ENCODE data around the gene ROR2. TPM values are rescaled to one million over a fixed set of nuclear protein-coding genes. Genes with fewer than 3 reads are reported as not detected.

The ROR2 gene
- total and polyA plus RNA-seq, 9 donors, result 2.1 to 9.4 (median 4.6) TPM

GRCh38 chr9:91894023-91894422 lies 56.0 kb downstream of the ROR2 start:
- 62% methylated on average over 2 of the region's 4 CpGs for WGBS (ENCODE audit: insufficient coverage)
- Histone ChIP-seq H3K9me3 (replicated peaks; ENCODE audit: control insufficient read depth, low read depth, low read length) (no peaks in the 10 kb centered on the region), H3K36me3 (ENCODE audit: control insufficient read depth, insufficient read depth, low read length) (no peaks in the 10 kb centered on the region), H3K4me1 (ENCODE audit: control insufficient read depth, insufficient read depth, low read length) (peaks cover 15% of the 10 kb centered on the region), H3K27ac (ENCODE audit: low read length) (no peak overlapping the region), H3K4me3 (ENCODE audit: low read length) (no peak overlapping the region), H3K27me3 (ENCODE audit: control insufficient read depth, insufficient read depth, low read length) (no peaks in the 10 kb centered on the region)
- DNase-seq, result no peak

- H3K9me3 ChIP-seq (replicated peaks; ENCODE audit: control insufficient read depth, low read depth, low read length), result no peaks in the 10 kb centered on the region
- 100% methylated on average over 1 of the region's 6 CpGs for WGBS (ENCODE audit: insufficient coverage)
- peaks cover 3% of the 10 kb centered on the region for H3K4me1 ChIP-seq (ENCODE audit: control insufficient read depth, insufficient read depth, low read length)
- no peaks in the 10 kb centered on the region for H3K36me3 ChIP-seq (ENCODE audit: control insufficient read depth, insufficient read depth, low read length)
- no peak overlapping the region for H3K27ac ChIP-seq (ENCODE audit: low read length)
- H3K4me3 ChIP-seq (ENCODE audit: low read length), result no peak overlapping the region
- DNase-seq, result no peak
- peaks cover 2% of the 10 kb centered on the region for H3K27me3 ChIP-seq (ENCODE audit: control insufficient read depth, insufficient read depth, low read length)
These were observed 58.1 kb downstream of the ROR2 start for GRCh38 chr9:91891915-91892314.

- Histone ChIP-seq H3K4me1 (ENCODE audit: control insufficient read depth, insufficient read depth, low read length) (peaks cover 2% of the 10 kb centered on the region), H3K9me3 (replicated peaks; ENCODE audit: control insufficient read depth, low read depth, low read length) (no peaks in the 10 kb centered on the region), H3K4me3 (ENCODE audit: low read length) (no peak overlapping the region), H3K27me3 (ENCODE audit: control insufficient read depth, insufficient read depth, low read length) (peaks cover 12% of the 10 kb centered on the region), H3K27ac (ENCODE audit: low read length) (no peak overlapping the region), H3K36me3 (ENCODE audit: control insufficient read depth, insufficient read depth, low read length) (no peaks in the 10 kb centered on the region)
- DNase-seq, result no peak
- WGBS (ENCODE audit: insufficient coverage), result 80% methylated on average over 3 of the region's 3 CpGs
These were observed 59.4 kb downstream of the ROR2 start for GRCh38 chr9:91890662-91891061.

- Histone ChIP-seq H3K27ac (ENCODE audit: low read length) (no peak overlapping the region), H3K9me3 (replicated peaks; ENCODE audit: control insufficient read depth, low read depth, low read length) (no peaks in the 10 kb centered on the region), H3K36me3 (ENCODE audit: control insufficient read depth, insufficient read depth, low read length) (no peaks in the 10 kb centered on the region), H3K4me1 (ENCODE audit: control insufficient read depth, insufficient read depth, low read length) (peaks cover 7% of the 10 kb centered on the region), H3K4me3 (ENCODE audit: low read length) (no peak overlapping the region), H3K27me3 (ENCODE audit: control insufficient read depth, insufficient read depth, low read length) (peaks cover 12% of the 10 kb centered on the region)
- peak; percentile 42 for DNase-seq
- WGBS (ENCODE audit: insufficient coverage), result 72% methylated on average over 13 of the region's 16 CpGs
These were observed 60.7 kb downstream of the ROR2 start for GRCh38 chr9:91889161-91889911.

GRCh38 chr9:91886414-91887076 lies 63.5 kb downstream of the ROR2 start:
- H3K4me1 ChIP-seq (ENCODE audit: control insufficient read depth, insufficient read depth, low read length), result peaks cover 7% of the 10 kb centered on the region
- no peaks in the 10 kb centered on the region for H3K36me3 ChIP-seq (ENCODE audit: control insufficient read depth, insufficient read depth, low read length)
- 53% methylated on average over 12 of the region's 32 CpGs for WGBS (ENCODE audit: insufficient coverage)
- no peak overlapping the region for H3K4me3 ChIP-seq (ENCODE audit: low read length)
- no peak for DNase-seq
- no peaks in the 10 kb centered on the region for H3K9me3 ChIP-seq (replicated peaks; ENCODE audit: control insufficient read depth, low read depth, low read length)
- H3K27ac ChIP-seq (ENCODE audit: low read length), result no peak overlapping the region
- H3K27me3 ChIP-seq (ENCODE audit: control insufficient read depth, insufficient read depth, low read length), result peaks cover 12% of the 10 kb centered on the region

GRCh38 chr9:91885746-91886413 lies 64.1 kb downstream of the ROR2 start:
- Histone ChIP-seq H3K27ac (ENCODE audit: low read length) (no peak overlapping the region), H3K36me3 (ENCODE audit: control insufficient read depth, insufficient read depth, low read length) (no peaks in the 10 kb centered on the region), H3K27me3 (ENCODE audit: control insufficient read depth, insufficient read depth, low read length) (peaks cover 12% of the 10 kb centered on the region), H3K4me3 (ENCODE audit: low read length) (no peak overlapping the region), H3K9me3 (replicated peaks; ENCODE audit: control insufficient read depth, low read depth, low read length) (no peaks in the 10 kb centered on the region), H3K4me1 (ENCODE audit: control insufficient read depth, insufficient read depth, low read length) (peaks cover 7% of the 10 kb centered on the region)
- no peak for DNase-seq
- WGBS (ENCODE audit: insufficient coverage), result 70% methylated on average over 14 of the region's 22 CpGs

- Histone ChIP-seq H3K4me1 (ENCODE audit: control insufficient read depth, insufficient read depth, low read length) (peaks cover 7% of the 10 kb centered on the region), H3K36me3 (ENCODE audit: control insufficient read depth, insufficient read depth, low read length) (no peaks in the 10 kb centered on the region), H3K27me3 (ENCODE audit: control insufficient read depth, insufficient read depth, low read length) (peaks cover 12% of the 10 kb centered on the region), H3K4me3 (ENCODE audit: low read length) (no peak overlapping the region), H3K27ac (ENCODE audit: low read length) (peak overlapping the region; percentile 6), H3K9me3 (replicated peaks; ENCODE audit: control insufficient read depth, low read depth, low read length) (no peaks in the 10 kb centered on the region)
- peak; percentile 70 for DNase-seq
- WGBS (ENCODE audit: insufficient coverage), result 65% methylated on average over 6 of the region's 12 CpGs
These were observed 65.0 kb downstream of the ROR2 start for GRCh38 chr9:91884696-91885687.

- Histone ChIP-seq H3K27me3 (ENCODE audit: control insufficient read depth, insufficient read depth, low read length) (peaks cover 12% of the 10 kb centered on the region), H3K27ac (ENCODE audit: low read length) (no peak overlapping the region), H3K4me1 (ENCODE audit: control insufficient read depth, insufficient read depth, low read length) (peaks cover 7% of the 10 kb centered on the region), H3K9me3 (replicated peaks; ENCODE audit: control insufficient read depth, low read depth, low read length) (no peaks in the 10 kb centered on the region), H3K4me3 (ENCODE audit: low read length) (no peak overlapping the region), H3K36me3 (ENCODE audit: control insufficient read depth, insufficient read depth, low read length) (no peaks in the 10 kb centered on the region)
- DNase-seq, result no peak
- WGBS (ENCODE audit: insufficient coverage), result no CpG with 5 or more reads among the region's 1 CpG
These were observed 65.9 kb downstream of the ROR2 start for GRCh38 chr9:91884153-91884552.

- no peak overlapping the region for H3K27ac ChIP-seq (ENCODE audit: low read length)
- 100% methylated on average over 1 of the region's 3 CpGs for WGBS (ENCODE audit: insufficient coverage)
- no peaks in the 10 kb centered on the region for H3K36me3 ChIP-seq (ENCODE audit: control insufficient read depth, insufficient read depth, low read length)
- H3K4me1 ChIP-seq (ENCODE audit: control insufficient read depth, insufficient read depth, low read length), result peaks cover 7% of the 10 kb centered on the region
- H3K4me3 ChIP-seq (ENCODE audit: low read length), result no peak overlapping the region
- H3K9me3 ChIP-seq (replicated peaks; ENCODE audit: control insufficient read depth, low read depth, low read length), result no peaks in the 10 kb centered on the region
- DNase-seq, result no peak
- H3K27me3 ChIP-seq (ENCODE audit: control insufficient read depth, insufficient read depth, low read length), result peaks cover 11% of the 10 kb centered on the region
These were observed 66.5 kb downstream of the ROR2 start for GRCh38 chr9:91883503-91883902.

All from muscle of leg (tissue), 11 donors.